OCI-LY7 (cell line): Measurements from ENCODE around the gene CCDC54. TPM values are rescaled to one million over a fixed set of nuclear protein-coding genes. Genes with fewer than 3 reads are reported as not detected.

Source experiments
- BruUV-seq: library from RNA; stranded (reverse); fragments of 400-500 nt; replicated peaks from 2 replicates; lab custom pipeline; 2021; lab: Mats Ljungman, UMichigan
- CTCF ChIA-PET: fragments of 300-600 bp; sonication (Branson Sonifier 250); formaldehyde crosslinking; loops from one replicate; lab custom pipeline; 2022; ENCODE audit warnings: antibody characterized with exemption; ENCODE audit not compliant: unreplicated experiment; lab: Charles Lee
- POLR2A ChIA-PET: fragments of 300-600 bp; sonication (Branson Sonifier 250); formaldehyde crosslinking; loops from one replicate; lab custom pipeline; 2022; ENCODE audit warnings: antibody characterized with exemption; lab: Charles Lee
- DNase-seq: peaks from one replicate; pipeline ENCODE4 v3.0.0-alpha.2; 2015; ENCODE audit warnings: low spot score
- H2AFZ ChIP-seq: fragments of 200-600 bp; sonication (generic), shearing (Covaris generic); 2 replicates; pipeline ENCODE4 v1.6.1; 2014; ENCODE audit warnings: mild to moderate bottlenecking, antibody characterized with exemption, low read length, moderate library complexity
- H3K27ac ChIP-seq: fragments of 200-600 bp; sonication (generic); 2 replicates; pipeline ENCODE4 v1.5.1; 2014; ENCODE audit warnings: mixed run types, low read depth, mild to moderate bottlenecking, moderate library complexity, low read length, inconsistent platforms; ENCODE audit not compliant: poor library complexity, severe bottlenecking
- H3K36me3 ChIP-seq: fragments of 200-600 bp; sonication (generic); 2 replicates; pipeline ENCODE4 v1.6.1; 2014; ENCODE audit warnings: mild to moderate bottlenecking, antibody characterized with exemption, low read length, moderate library complexity, mixed read lengths; ENCODE audit not compliant: insufficient read depth
- H3K4me1 ChIP-seq: fragments of 200-600 bp; sonication (generic); 2 replicates; pipeline ENCODE4 v1.5.1; 2014; ENCODE audit warnings: mild to moderate bottlenecking, low read length; ENCODE audit not compliant: insufficient read depth, poor library complexity, severe bottlenecking
- H3K4me2 ChIP-seq: fragments of 200-600 bp; sonication (generic); 2 replicates; pipeline ENCODE4 v1.6.1; 2014; ENCODE audit warnings: mild to moderate bottlenecking, low read length
- H3K4me3 ChIP-seq: fragments of 200-600 bp; sonication (generic); 2 replicates; pipeline ENCODE4 v1.5.1; 2014; ENCODE audit warnings: mild to moderate bottlenecking, low read depth, low read length; ENCODE audit not compliant: poor library complexity, severe bottlenecking
- H3K79me2 ChIP-seq: fragments of 200-600 bp; sonication (generic); 2 replicates; pipeline ENCODE4 v1.6.1; 2016; ENCODE audit warnings: low read depth, mild to moderate bottlenecking, low read length, moderate library complexity, mixed read lengths; ENCODE audit not compliant: insufficient read depth
- H3K9me2 ChIP-seq: fragments of 200-600 bp; sonication (generic); 2 replicates; pipeline ENCODE4 v1.6.1; 2016; ENCODE audit warnings: mild to moderate bottlenecking, low read length, mixed read lengths; ENCODE audit not compliant: insufficient read depth
- H3K9me3 ChIP-seq: fragments of 200-600 bp; sonication (generic); 2 replicates; pipeline ENCODE4 v1.6.1; 2014; ENCODE audit warnings: mild to moderate bottlenecking, mixed run types, low read length, mixed read lengths
- H4K20me1 ChIP-seq: fragments of 200-600 bp; sonication (generic); 2 replicates; pipeline ENCODE4 v1.6.1; 2014; ENCODE audit warnings: mild to moderate bottlenecking, antibody characterized with exemption, low read length, moderate library complexity, mixed read lengths; ENCODE audit not compliant: insufficient read depth
- EZH2phosphoT487 ChIP-seq: fragments of 200-600 bp; sonication (generic); IDR thresholded peaks from 2 replicates; pipeline ENCODE4 v1.6.1; 2018; ENCODE audit warnings: low read depth, borderline replicate concordance, mild to moderate bottlenecking, mixed run types, antibody characterized with exemption, low read length, moderate library complexity, mixed read lengths
- intact Hi-C: fragments of 100-400 bp; cut with micrococcal nuclease; formaldehyde crosslinking; loops from one replicate; pipeline ENCODE4 v1.10.0; 2022; ENCODE audit not compliant: unreplicated experiment
- total RNA-seq, 2 experiments: library from RNA; depleted of rRNA in 1 of 2; stranded (reverse); fragments of >200 nt in 1 of 2; shearing (Covaris generic) in 1 of 2; gene quantifications; 2 replicates each; pipeline ENCODE4 v1.2.3, GENCODE V29; 2014 to 2022
- TF ChIP-seq, protein P1 (sequence below): fragments of 200-600 bp; sonication (generic); conservative IDR thresholded peaks from 2 replicates; pipeline ENCODE4 v1.5.1; 2014; ENCODE audit warnings: mild to moderate bottlenecking, antibody characterized with exemption, low read length, moderate library complexity, mixed read lengths

CCDC54 gene
- total RNA-seq, 2 experiments from 2014 or later, result not detected

DNA sequence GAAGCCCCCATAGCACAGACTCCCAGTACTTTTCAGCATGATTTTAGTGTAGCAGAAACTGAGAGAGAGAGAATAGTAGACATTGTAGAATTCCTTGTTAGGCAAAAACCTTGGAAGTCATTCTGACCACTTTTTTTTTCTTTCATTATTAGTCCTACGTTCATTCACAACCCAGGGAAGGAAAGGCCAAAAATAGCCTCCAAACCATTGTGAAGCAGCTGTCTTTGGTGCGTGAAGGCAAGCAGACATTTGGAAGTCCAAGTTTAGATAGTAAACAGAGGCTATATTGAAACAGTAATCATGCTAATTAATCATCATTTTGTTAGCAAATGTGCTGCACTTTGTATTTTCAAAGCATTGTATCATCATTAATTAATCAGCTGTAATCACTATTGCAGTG lies 34.5 kb downstream of the CCDC54 start:
- peaks cover 9% of the 10 kb centered on the region; the same call in 1 of the 2 replicates for H3K9me3 ChIP-seq
- H3K79me2 ChIP-seq, result no peaks in the 10 kb centered on the region
- H3K4me3 ChIP-seq, result no peak overlapping the region
- H2AFZ ChIP-seq, result no peak overlapping the region
- intact Hi-C loops, result no loop called here
- POLR2A ChIA-PET, result interaction anchor here (0.7 to 1.2 kb wide), 5 partner anchors 16 to 170 kb away, joined by 3 to 4 read pairs (median 3); no protein-coding TSS in a partner anchor
- no peak for TF ChIP-seq EZH2phosphoT487
- TF ChIP-seq, protein P1, sequence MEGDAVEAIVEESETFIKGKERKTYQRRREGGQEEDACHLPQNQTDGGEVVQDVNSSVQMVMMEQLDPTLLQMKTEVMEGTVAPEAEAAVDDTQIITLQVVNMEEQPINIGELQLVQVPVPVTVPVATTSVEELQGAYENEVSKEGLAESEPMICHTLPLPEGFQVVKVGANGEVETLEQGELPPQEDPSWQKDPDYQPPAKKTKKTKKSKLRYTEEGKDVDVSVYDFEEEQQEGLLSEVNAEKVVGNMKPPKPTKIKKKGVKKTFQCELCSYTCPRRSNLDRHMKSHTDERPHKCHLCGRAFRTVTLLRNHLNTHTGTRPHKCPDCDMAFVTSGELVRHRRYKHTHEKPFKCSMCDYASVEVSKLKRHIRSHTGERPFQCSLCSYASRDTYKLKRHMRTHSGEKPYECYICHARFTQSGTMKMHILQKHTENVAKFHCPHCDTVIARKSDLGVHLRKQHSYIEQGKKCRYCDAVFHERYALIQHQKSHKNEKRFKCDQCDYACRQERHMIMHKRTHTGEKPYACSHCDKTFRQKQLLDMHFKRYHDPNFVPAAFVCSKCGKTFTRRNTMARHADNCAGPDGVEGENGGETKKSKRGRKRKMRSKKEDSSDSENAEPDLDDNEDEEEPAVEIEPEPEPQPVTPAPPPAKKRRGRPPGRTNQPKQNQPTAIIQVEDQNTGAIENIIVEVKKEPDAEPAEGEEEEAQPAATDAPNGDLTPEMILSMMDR, result no peak
- no peaks in the 10 kb centered on the region for H3K36me3 ChIP-seq
- no peak overlapping the region for H3K4me2 ChIP-seq
- H3K27ac ChIP-seq, result no peak overlapping the region
- no peaks in the 10 kb centered on the region for H4K20me1 ChIP-seq
- BruUV-seq, result no TSS peak
- CTCF ChIA-PET, result no interaction called here
- DNase-seq, result no peak
- H3K4me1 ChIP-seq, result no peaks in the 10 kb centered on the region
- no peaks in the 10 kb centered on the region for H3K9me2 ChIP-seq

DNA sequence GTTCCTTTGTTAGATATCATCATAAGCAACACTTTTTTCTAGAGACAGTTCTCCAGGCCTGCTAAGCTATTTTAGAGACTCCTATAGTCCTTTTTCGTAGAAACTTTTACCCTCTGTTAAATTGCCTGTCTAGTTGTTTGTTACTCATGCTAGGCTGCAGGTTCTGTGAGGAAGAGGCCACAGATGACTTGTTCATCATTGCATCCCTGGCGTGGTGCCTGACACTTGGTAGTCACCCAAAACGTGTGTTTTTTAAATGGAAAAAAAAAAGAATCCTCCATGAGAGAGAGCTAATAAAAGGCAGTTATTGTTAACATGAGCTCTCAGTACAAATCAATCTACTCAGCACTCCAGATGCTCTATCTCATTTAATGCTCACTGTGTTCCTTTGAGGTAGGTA lies 35.1 kb downstream of the CCDC54 start:
- Histone ChIP-seq H3K4me3 (no peak overlapping the region), H4K20me1 (no peaks in the 10 kb centered on the region), H3K79me2 (no peaks in the 10 kb centered on the region), H3K4me1 (no peaks in the 10 kb centered on the region), H3K36me3 (no peaks in the 10 kb centered on the region), H3K4me2 (no peak overlapping the region), H2AFZ (no peak overlapping the region), H3K9me2 (no peaks in the 10 kb centered on the region), H3K27ac (no peak overlapping the region), H3K9me3 (peaks cover 9% of the 10 kb centered on the region; the same call in 1 of the 2 replicates)
- TF ChIP-seq, protein P1, result no peak
- no peak for TF ChIP-seq EZH2phosphoT487
- no TSS peak for BruUV-seq
- intact Hi-C loops, result no loop called here
- DNase-seq, result no peak
- ChIA-PET POLR2A (interaction anchor here (0.7 to 1.2 kb wide), 7 partner anchors 9 to 177 kb away, joined by 3 to 4 read pairs (median 3); no protein-coding TSS in a partner anchor), CTCF (interaction anchor here (0.5 kb wide), 1 partner anchor 449 kb away, joined by 4 read pairs; no protein-coding TSS in a partner anchor)

DNA sequence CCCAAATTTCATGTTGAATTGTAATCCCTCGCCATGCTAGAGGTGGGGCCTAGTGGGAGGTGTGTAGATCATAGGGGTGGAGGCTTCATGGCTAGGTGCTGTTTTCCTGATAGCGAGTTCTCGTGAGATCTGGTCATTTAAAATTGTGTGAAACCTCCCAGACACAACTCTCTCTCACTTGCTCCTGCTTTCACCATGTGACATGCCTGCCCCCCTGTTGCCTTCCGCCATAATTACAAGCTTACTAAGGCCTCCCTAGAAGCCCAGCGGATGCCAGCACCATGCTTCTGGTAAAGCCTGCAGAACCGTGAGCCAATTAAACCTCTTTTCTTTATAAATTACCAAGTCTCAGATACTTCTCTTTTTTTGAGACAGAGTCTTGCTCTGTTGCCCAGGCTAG lies 36.0 kb downstream of the CCDC54 start:
- no peak overlapping the region for H3K4me3 ChIP-seq
- ChIA-PET POLR2A (no interaction called here), CTCF (no interaction called here)
- H3K9me3 ChIP-seq, result peaks cover 9% of the 10 kb centered on the region; the same call in 1 of the 2 replicates
- no peaks in the 10 kb centered on the region for H3K79me2 ChIP-seq
- TF ChIP-seq, protein P1, result no peak
- no peak for TF ChIP-seq EZH2phosphoT487
- BruUV-seq, result no TSS peak
- H3K36me3 ChIP-seq, result no peaks in the 10 kb centered on the region
- H4K20me1 ChIP-seq, result no peaks in the 10 kb centered on the region
- intact Hi-C loops, result no loop called here
- no peaks in the 10 kb centered on the region for H3K4me1 ChIP-seq
- DNase-seq, result no peak
- no peak overlapping the region for H3K4me2 ChIP-seq
- H3K27ac ChIP-seq, result no peak overlapping the region
- no peaks in the 10 kb centered on the region for H3K9me2 ChIP-seq
- H2AFZ ChIP-seq, result no peak overlapping the region
